Measurements from ENCODE around the gene CYP46A1. TPM values are rescaled to one million over a fixed set of nuclear protein-coding genes. Genes with fewer than 3 reads are reported as not detected.

The CYP46A1 gene
- total RNA-seq, 2 experiments from 2014 or later, result 0.19 to 0.21 TPM

DNA sequence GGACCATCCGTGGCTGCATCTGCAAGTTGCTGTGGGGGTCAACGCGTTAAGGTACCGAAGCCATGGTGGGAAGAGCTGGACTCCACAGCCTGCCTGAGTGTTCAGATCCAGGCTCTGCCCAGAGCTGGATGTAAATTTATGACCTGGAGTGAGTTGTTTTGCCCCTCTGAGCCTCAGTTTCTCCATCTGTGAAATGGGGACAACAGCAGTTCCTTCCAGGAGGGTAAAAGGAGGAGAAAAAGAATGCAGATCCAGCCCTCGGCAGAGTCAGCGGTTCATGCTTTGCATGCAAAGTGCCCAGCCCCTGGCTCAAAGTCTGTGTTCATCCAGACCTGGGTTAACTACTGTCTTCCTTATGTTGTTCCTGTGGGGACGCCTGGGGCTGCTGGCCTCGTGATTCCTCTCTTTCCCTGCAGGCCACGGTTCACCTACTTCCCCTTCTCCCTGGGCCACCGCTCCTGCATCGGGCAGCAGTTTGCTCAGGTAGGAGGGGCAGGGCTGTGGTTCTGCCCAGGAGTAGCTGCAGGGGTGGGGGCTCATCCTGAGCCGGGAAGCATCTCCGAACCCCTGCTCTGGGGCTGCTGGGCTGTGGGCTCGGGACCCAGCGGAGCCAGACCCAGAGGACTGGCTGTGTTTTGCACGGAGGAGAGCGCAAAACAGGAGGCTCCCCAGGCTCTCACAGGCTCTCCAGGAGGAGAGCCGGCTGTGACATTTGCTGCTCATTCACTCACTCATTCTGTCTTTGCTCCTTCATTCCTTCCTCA is 41.9 kb downstream of the CYP46A1 start:
- Mint-ChIP-seq H3K9me3 (no peaks in the 10 kb centered on the region), H3K4me1 (ENCODE audit: low read depth) (no peaks in the 10 kb centered on the region), H3K27ac (no peak overlapping the region), H3K4me3 (no peak overlapping the region), H3K27me3 (peaks cover 25% of the 10 kb centered on the region), H3K36me3 (no peaks in the 10 kb centered on the region)
- intact Hi-C loops (cut with micrococcal nuclease), result no loop called here
- no peak for DNase-seq
- CTCF ChIA-PET, result interaction anchor here (0.9 kb wide), 1 partner anchor 158 kb away, joined by 3 read pairs; no protein-coding TSS in a partner anchor
- POLR2A ChIA-PET, result no interaction called here

DNA sequence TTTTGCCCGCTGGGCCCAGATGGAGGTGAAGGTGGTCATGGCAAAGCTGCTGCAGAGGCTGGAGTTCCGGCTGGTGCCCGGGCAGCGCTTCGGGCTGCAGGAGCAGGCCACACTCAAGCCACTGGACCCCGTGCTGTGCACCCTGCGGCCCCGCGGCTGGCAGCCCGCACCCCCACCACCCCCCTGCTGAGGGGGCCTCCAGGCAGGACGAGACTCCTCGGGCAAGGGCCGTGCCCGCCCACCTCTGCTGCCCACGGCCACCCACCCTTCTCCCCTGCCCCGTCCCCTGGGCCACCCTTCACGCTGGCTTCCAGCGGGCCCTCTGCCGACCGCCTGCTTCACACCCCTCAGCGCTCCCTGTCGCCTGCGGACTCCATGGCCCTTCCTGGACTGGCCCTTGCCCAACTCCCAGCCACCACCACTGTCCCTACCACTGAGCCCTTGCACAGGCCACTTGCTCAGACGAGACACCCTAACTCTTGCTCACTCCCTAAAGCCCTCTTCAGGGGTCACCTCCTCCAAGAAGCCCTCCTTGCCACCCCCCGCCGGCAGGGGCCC is 42.5 kb downstream of the CYP46A1 start:
- peaks cover 25% of the 10 kb centered on the region for H3K27me3 Mint-ChIP-seq
- no peak for DNase-seq
- no peak overlapping the region for H3K4me3 Mint-ChIP-seq
- H3K4me1 Mint-ChIP-seq (ENCODE audit: low read depth), result no peaks in the 10 kb centered on the region
- H3K27ac Mint-ChIP-seq, result no peak overlapping the region
- ChIA-PET POLR2A (interaction anchor here (0.6 kb wide), 1 partner anchor 172 kb away, joined by 4 read pairs; no protein-coding TSS in a partner anchor), CTCF (interaction anchor here (0.8 kb wide), 1 partner anchor 48 kb away, joined by 4 read pairs; no protein-coding TSS in a partner anchor)
- intact Hi-C loops (cut with micrococcal nuclease), result no loop called here
- H3K9me3 Mint-ChIP-seq, result no peaks in the 10 kb centered on the region
- no peaks in the 10 kb centered on the region for H3K36me3 Mint-ChIP-seq

DNA sequence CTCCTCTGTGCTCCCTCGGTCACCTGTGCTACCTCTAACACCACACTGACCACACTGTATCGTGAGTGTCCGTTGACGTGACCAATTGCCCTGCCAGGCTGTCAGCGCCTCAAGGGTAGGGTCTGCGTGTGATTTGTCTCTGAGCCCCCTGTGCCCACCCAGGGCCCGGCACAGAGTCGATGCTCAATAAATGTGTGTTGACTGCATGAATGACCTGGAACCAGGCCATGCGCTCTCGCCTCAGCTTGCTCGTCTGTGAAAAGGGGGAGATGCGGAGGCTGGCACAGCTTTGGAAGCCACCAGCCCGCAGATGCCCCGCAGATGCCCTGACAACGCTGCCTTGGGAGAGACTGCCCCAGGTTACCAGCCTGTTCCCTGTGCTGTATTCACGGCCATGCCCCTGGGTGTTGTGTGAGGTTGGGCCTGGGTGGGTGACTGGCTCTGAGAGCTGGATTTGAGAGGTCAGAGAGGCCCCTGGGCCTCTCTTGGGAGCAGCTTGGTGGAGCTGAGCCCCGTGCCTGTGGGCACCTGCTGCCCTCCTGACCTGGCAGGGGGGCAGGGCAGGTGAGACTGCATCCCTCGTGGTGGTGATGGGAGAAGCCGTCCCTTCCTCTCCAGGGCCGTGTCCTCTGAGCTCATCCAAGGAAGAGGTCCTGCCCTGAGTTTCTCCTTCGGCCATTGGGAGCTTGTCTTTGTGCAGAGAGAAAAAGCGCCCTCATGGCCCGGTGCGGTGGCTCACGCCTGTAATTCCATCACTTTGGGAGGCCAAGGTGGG is 43.2 kb downstream of the CYP46A1 start:
- no peak overlapping the region for H3K27ac Mint-ChIP-seq
- no peaks in the 10 kb centered on the region for H3K4me1 Mint-ChIP-seq (ENCODE audit: low read depth)
- peak; percentile 3 for DNase-seq
- intact Hi-C loops (cut with micrococcal nuclease), result no loop called here
- H3K27me3 Mint-ChIP-seq, result peaks cover 25% of the 10 kb centered on the region
- H3K36me3 Mint-ChIP-seq, result no peaks in the 10 kb centered on the region
- ChIA-PET POLR2A (interaction anchor here (0.6 kb wide), 1 partner anchor 172 kb away, joined by 4 read pairs; no protein-coding TSS in a partner anchor), CTCF (interaction anchor here (0.8 to 5.2 kb wide), 2 partner anchors 47 to 158 kb away, joined by 4 to 83 read pairs; no protein-coding TSS in a partner anchor)
- H3K9me3 Mint-ChIP-seq, result no peaks in the 10 kb centered on the region
- H3K4me3 Mint-ChIP-seq, result no peak overlapping the region

DNA sequence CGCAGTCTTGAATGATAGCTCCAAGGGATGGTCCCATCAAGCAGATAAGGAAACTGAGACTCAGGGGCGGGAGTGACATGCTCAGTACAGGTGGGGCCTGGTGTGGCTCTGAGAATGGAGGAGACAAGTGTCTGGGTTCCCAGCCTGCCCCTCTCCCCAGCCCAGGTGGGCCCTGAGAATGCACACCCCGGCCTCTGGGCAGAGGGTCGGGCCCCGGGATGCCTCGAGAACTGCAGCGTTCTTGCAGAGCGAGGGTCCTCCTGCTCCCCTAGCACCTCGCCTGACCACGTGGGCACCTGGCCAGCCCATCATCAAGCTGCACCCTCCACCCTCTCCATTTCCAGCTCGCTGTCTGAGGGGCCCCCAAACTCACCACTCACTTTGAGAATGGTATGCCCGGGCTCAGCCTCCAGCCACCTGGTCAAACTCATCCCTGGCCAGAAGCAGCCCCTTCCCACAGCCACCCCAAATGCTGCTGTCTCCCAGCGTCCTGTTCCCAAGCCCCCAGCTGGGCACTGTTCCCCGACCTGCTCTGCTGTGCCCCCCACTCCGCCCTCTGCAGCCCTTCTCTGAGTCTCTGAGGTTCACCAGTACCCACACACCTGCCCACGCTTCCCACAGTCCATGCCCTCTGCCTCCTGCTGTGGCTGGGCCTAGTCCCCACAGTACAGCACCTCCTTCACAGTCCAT is 44.3 kb downstream of the CYP46A1 start:
- POLR2A ChIA-PET, result no interaction called here
- DNase-seq, result peak; percentile 6
- no peaks in the 10 kb centered on the region for H3K4me1 Mint-ChIP-seq (ENCODE audit: low read depth)
- no peaks in the 10 kb centered on the region for H3K9me3 Mint-ChIP-seq
- peaks cover 31% of the 10 kb centered on the region for H3K27me3 Mint-ChIP-seq
- no peak overlapping the region for H3K4me3 Mint-ChIP-seq
- CTCF ChIA-PET, result interaction anchor here (0.6 to 5.2 kb wide), 2 partner anchors 157 to 220 kb away, joined by 3 to 83 read pairs; no protein-coding TSS in a partner anchor
- H3K27ac Mint-ChIP-seq, result no peak overlapping the region
- H3K36me3 Mint-ChIP-seq, result no peaks in the 10 kb centered on the region
- intact Hi-C loops (cut with micrococcal nuclease), result no loop called here

DNA sequence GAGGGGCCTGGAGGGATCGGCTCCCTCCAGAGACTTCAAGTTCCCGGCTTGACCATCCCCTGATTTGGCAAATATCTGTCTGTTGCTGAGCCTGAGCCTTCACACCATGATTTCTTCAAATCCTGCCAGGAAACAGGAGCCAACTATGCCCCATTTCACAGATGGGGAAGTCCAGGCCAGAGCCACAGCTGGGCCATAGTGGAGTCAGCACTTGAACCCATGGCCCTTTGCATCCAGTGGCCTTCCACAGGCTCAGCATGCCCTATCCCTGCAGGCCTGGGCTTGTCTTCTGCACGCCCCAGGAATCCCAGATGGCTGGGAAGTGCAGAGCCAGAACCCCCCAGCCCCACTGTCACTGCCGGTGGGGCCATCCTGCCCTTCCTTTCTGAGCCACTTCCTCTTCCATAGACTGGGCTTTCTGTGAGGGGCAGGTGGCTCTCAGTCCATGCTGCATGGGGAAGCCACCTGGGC is 44.9 kb downstream of the CYP46A1 start:
- Mint-ChIP-seq H3K27ac (no peak overlapping the region), H3K4me1 (ENCODE audit: low read depth) (no peaks in the 10 kb centered on the region), H3K36me3 (no peaks in the 10 kb centered on the region), H3K4me3 (no peak overlapping the region), H3K27me3 (peaks cover 35% of the 10 kb centered on the region), H3K9me3 (no peaks in the 10 kb centered on the region)
- POLR2A ChIA-PET, result no interaction called here
- peak; percentile 6 for DNase-seq
- intact Hi-C loops (cut with micrococcal nuclease), result no loop called here
- CTCF ChIA-PET, result interaction anchor here (1.3 to 5.2 kb wide), 11 partner anchors 8 to 218 kb away, joined by 3 to 83 read pairs (median 5); no protein-coding TSS in a partner anchor

DNA sequence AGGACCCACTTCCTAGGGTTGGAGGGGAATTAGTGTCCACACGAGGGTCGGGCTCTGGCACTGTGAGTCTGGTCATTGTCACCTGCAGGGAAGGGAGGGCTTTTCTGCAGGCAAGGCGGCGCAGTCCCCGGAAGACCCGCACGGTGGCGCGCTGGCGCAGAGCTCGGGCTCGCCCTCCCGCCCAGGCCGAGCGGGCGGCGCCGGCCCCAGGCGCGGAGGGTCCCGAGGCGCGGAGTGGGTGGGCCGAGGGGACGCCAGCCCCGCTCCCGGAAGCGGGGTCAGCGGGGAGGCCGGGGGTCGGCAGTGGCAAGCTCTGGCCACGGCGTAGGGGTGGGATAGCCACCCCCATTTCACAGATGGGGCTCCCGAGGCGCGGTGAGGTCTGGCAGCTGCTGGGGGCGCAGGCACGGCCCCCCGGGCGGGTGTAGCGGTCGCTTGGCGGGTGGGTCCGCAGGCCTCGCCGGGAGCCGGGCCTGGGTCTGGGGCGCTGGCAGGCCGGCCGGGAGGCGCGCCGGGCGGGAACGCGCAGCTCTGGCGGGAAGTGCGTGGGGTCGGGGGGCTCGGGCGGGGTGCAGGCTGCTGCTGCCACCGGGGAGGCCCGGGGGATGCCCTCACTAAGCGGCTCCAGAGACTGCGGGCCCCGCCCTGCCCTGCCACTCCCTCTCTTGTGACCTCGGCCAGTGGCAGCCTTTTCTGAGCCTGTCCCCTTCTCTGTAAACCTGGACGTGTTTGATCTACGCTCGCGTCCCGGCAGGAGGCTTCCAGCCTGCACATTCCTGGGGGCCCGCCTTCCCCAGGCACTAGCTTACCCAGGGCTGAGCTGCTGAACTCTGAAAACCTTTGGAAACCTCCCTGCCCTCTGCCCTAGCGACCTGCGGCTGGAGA is 46.1 kb downstream of the CYP46A1 start:
- POLR2A ChIA-PET, result no interaction called here
- CTCF ChIA-PET, result interaction anchor here (0.6 to 5.2 kb wide), 31 partner anchors 9 to 463 kb away, joined by 3 to 83 read pairs (median 4); partner anchors contain the start of genes CYP46A1 and EML1
- Mint-ChIP-seq H3K9me3 (no peaks in the 10 kb centered on the region), H3K4me1 (ENCODE audit: low read depth) (no peaks in the 10 kb centered on the region), H3K4me3 (no peak overlapping the region), H3K27ac (no peak overlapping the region), H3K27me3 (peaks cover 36% of the 10 kb centered on the region), H3K36me3 (no peaks in the 10 kb centered on the region)
- intact Hi-C loops (cut with micrococcal nuclease), result loop anchor here (1.0 kb wide), 1 partner anchor 155 kb away; no protein-coding TSS in a partner anchor
- DNase-seq, result peak; percentile 79

DNA sequence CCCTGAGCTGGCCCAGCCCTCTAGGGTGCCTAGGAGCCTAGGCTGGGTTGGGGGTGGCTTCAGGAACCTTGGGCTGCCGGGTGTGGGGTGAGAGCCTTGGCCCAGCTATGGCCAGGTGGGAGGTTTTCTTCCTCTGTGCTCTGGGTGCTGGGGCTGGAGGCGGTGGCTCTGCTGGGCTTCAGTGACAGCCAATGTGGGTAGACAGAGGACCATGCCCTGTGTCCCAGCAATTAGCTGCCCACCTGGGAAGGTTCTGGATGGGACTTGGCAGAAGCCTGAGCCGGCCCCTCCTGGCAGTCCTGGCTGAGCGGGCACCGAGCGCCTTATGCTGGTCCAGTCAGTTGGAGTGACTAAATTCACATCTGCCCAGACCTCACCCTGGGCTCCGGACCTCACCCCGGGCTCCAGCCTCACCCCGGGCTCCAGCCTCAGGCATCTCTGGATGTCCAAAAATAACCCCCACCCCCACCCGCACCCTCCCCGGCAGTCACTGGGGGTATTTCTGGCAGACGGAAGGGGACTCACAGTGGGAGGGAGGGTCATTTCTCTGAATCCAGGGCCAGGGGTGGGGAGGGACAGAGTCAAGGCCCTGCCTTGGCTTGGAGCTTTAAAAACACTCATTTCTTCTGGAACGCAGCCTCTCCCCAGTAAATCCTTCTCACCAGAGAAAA is 46.9 kb downstream of the CYP46A1 start:
- intact Hi-C loops (cut with micrococcal nuclease), result loop anchor here (1.0 kb wide), 1 partner anchor 154 kb away; no protein-coding TSS in a partner anchor
- no peak overlapping the region for H3K27ac Mint-ChIP-seq
- DNase-seq, result peak; percentile 7
- ChIA-PET CTCF (interaction anchor here (0.7 to 5.2 kb wide), 21 partner anchors 10 to 462 kb away, joined by 3 to 83 read pairs (median 4); partner anchors contain the start of genes CYP46A1 and EML1), POLR2A (no interaction called here)
- H3K4me1 Mint-ChIP-seq (ENCODE audit: low read depth), result no peaks in the 10 kb centered on the region
- no peak overlapping the region for H3K4me3 Mint-ChIP-seq
- H3K36me3 Mint-ChIP-seq, result no peaks in the 10 kb centered on the region
- H3K27me3 Mint-ChIP-seq, result peaks cover 38% of the 10 kb centered on the region
- H3K9me3 Mint-ChIP-seq, result no peaks in the 10 kb centered on the region

DNA sequence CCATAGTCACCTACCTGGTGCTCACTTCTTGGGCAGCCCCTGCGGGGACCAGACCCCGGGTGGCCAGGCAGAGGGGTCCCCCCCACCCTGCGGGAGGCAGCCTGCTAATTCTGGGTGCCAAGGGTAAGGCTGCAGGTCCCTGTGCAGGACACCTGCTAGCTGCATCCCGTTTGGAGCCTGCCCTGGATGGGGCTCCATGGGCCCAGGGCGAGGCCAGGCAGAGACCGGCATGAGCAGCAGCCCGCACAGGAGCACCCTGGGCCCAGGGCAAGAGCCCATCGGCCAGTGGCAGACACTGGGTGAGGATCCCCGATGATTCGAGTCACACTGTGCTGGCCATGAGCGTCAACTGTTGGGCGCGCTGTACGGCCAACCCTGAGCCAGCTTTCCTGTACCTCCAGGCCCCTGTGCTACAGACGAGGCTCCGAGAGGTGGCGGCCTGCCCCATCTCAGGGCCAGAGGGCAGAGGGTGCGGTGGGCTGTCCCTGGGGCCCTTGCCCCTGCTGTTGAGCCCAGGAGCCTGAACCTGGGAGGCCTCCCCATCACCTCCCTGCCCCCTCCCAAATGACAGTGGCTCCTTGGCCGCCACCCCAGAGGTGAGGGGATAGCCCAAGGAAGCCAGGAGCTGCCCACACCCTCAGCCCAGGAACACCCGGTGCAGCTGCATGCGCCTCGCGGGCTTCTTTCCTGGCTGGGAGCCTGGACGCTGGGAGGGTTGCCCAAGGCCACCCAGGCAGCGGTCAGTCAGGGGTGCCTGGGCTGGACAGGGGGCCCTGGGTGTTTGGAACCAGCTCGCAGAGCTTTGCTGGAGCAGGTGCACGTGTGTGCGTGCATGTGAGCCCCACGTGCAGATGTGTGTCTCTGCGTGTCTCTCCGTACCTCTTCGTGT is 47.7 kb downstream of the CYP46A1 start:
- Mint-ChIP-seq H3K27ac (no peak overlapping the region), H3K27me3 (peaks cover 39% of the 10 kb centered on the region), H3K9me3 (no peaks in the 10 kb centered on the region), H3K36me3 (no peaks in the 10 kb centered on the region), H3K4me3 (no peak overlapping the region), H3K4me1 (ENCODE audit: low read depth) (no peaks in the 10 kb centered on the region)
- ChIA-PET CTCF (interaction anchor here (1.1 to 5.2 kb wide), 4 partner anchors 9 to 461 kb away, joined by 3 to 83 read pairs (median 6); no protein-coding TSS in a partner anchor), POLR2A (interaction anchor here (0.7 kb wide), 1 partner anchor 144 kb away, joined by 3 read pairs; no protein-coding TSS in a partner anchor)
- DNase-seq, result peak; percentile 7
- intact Hi-C loops (cut with micrococcal nuclease), result no loop called here

DNA sequence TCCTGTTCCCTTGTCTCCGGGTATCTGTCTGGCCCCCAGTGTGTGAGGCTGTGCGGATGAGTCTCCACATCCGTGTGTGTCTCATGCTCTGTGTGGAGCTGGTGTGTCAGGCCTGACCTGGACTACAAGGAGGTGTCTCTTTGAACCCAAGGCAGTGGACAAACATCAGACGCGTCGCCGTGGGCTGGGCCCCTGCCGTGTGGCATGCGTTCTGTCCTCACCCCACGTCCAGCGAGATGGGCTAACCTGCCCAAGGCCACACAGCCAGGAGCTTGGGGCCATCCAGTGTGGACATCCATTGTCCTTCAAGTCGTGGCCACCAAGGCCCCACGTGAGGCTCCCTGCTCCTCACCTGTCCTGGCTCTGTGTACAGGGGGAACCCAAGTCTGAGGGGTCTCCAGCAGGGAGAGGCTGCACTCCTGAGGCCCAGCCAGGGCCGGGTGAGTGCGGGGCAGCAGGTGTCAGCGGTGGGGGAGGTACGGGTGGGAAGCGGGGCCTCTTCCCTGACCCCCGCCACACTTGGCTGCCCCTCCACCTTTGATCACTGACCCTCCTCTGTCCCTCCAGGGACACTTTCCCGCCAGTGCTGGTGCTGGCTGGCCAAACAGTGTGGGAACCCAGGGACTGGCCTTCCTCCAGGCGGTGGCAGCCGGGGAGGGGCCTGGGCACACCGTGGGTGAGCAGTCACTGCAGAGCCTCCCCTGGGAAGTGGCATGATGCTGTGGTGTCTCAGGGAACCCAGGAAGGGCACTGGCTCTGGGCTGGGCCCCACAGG is 48.5 kb downstream of the CYP46A1 start:
- no peak overlapping the region for H3K4me3 Mint-ChIP-seq
- intact Hi-C loops (cut with micrococcal nuclease), result no loop called here
- CTCF ChIA-PET, result interaction anchor here (0.7 to 5.2 kb wide), 2 partner anchors 143 to 153 kb away, joined by 3 to 83 read pairs; no protein-coding TSS in a partner anchor
- H3K4me1 Mint-ChIP-seq (ENCODE audit: low read depth), result no peaks in the 10 kb centered on the region
- H3K27ac Mint-ChIP-seq, result no peak overlapping the region
- peaks cover 42% of the 10 kb centered on the region for H3K27me3 Mint-ChIP-seq
- H3K36me3 Mint-ChIP-seq, result no peaks in the 10 kb centered on the region
- H3K9me3 Mint-ChIP-seq, result no peaks in the 10 kb centered on the region
- peak; percentile 7 for DNase-seq
- POLR2A ChIA-PET, result interaction anchor here (0.7 kb wide), 1 partner anchor 143 kb away, joined by 3 read pairs; no protein-coding TSS in a partner anchor
